SK-N-SH (cell line): ENCODE measurements around the gene FGF9. TPM values are rescaled to one million over a fixed set of nuclear protein-coding genes. Genes with fewer than 3 reads are reported as not detected.

Experiments used
- polyA plus RNA-seq, 3 experiments: library from polyadenylated mRNA; depleted of rRNA; stranded (reverse); fragments of >200 nt; gene quantifications; 2 replicates each; pipeline ENCODE4 v1.2.3, GENCODE V29; 2012

The FGF9 gene
- polyA plus RNA-seq, 1 of the 3 experiments (the other 2 are of a cell fraction): not detected

Other genes with a start within 250 kb of the FGF9 start
- gene ZDHHC20, start 211.8 kb upstream of the FGF9 start, polyA plus RNA-seq (2012; rRNA removed): 8.7 and 10.6 TPM in 2 replicates
- gene MICU2, start 66.9 kb upstream of the FGF9 start, polyA plus RNA-seq (2012; rRNA removed): 46.4 and 56.0 TPM in 2 replicates